ENCODE data around the gene F2. TPM values are rescaled to one million over a fixed set of nuclear protein-coding genes. Genes with fewer than 3 reads are reported as not detected.
A peak's percentile ranks its signal among the peaks of the same experiment; 100 is the strongest.

Gene F2
- total and polyA plus RNA-seq, 12 donors = 0.50 to 0.61 TPM; not detected in 10

DNA sequence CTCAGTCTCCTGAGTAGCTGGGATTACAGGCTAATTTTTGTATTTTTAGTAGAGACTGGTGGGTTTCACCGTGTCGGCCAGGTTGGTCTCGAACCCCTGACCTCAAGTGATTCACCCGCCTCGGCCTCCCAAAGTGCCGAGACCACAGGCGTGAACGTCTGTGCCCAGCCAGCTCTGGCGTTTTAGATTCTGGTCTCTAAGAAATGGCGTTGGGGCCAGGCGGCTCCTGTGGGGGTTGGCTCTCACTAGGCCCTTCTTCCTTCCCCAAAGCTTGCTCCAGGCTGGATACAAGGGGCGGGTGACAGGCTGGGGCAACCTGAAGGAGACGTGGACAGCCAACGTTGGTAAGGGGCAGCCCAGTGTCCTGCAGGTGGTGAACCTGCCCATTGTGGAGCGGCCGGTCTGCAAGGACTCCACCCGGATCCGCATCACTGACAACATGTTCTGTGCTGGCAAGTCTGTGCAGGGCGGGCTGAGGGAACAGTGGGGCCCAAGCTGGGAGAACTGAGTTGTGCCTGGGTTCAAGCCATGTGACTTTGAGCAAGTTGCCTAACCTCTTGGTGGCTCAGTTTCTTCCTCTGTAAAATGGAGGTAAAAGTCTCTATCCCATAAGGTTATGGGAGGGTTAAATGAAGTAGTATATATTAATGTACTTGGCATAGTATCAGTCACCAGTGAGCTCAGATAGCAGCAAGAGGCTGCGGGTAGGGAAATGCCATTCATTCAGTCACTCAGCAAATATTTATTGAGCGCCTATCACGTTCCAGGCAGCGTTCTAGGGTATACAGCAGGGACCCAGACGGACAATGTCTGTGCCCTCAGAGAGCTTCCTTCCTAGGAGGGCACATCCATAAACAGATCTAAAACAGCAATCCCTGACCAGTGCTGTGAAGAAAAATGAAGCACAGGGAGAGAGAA, 10.4 kb downstream of the F2 start:
- TF ChIP-seq, protein P1, sequence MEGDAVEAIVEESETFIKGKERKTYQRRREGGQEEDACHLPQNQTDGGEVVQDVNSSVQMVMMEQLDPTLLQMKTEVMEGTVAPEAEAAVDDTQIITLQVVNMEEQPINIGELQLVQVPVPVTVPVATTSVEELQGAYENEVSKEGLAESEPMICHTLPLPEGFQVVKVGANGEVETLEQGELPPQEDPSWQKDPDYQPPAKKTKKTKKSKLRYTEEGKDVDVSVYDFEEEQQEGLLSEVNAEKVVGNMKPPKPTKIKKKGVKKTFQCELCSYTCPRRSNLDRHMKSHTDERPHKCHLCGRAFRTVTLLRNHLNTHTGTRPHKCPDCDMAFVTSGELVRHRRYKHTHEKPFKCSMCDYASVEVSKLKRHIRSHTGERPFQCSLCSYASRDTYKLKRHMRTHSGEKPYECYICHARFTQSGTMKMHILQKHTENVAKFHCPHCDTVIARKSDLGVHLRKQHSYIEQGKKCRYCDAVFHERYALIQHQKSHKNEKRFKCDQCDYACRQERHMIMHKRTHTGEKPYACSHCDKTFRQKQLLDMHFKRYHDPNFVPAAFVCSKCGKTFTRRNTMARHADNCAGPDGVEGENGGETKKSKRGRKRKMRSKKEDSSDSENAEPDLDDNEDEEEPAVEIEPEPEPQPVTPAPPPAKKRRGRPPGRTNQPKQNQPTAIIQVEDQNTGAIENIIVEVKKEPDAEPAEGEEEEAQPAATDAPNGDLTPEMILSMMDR (IDR thresholded peaks at IDR 0.05) = no peak
- TF ChIP-seq POLR2A (IDR thresholded peaks at IDR 0.05) = no peak
- Histone ChIP-seq H3K27me3 (no peaks in the 10 kb centered on the region), H3K36me3 (replicated peaks in 1 of 2) (no peaks in the 10 kb centered on the region), H3K4me1 (replicated peaks in 1 of 2) (no peaks in the 10 kb centered on the region), H3K4me3 (no peak overlapping the region), H3K9me3 (replicated peaks in 1 of 3) (no peaks in the 10 kb centered on the region), H3K27ac (no peak overlapping the region)
- peak in 1 of 7 donors; percentile 12 for DNase-seq
- intact Hi-C loops (cut with DNase I) = no loop called here
- whole genome bisulfite sequencing, 4 donors = 86 to 92% (median 88%) methylated on average over 14 to 24 of the region's 24 CpGs

DNA sequence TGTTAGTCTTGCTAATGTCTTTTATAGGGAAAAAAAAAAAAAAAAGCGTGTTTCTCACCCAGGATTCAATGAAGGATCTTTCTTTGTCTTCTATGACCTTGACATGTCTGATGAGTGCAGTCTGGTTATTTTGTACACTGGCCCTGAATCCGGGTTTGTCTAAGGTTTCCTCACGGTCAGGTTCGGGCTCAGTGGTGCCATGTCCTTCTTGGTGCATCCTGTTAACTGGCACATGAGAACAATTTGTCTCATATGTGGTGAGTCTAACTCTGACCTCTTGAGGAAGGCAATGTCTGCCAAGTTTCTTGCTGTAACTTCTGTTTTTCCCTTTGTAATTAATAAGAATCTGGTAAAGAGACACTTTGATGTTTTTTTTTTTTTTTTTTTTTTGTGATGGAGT, 12.5 kb downstream of the F2 start:
- 45 to 55% (median 52%) methylated on average over 4 of the region's 4 CpGs for whole genome bisulfite sequencing, 4 donors
- intact Hi-C loops (cut with DNase I) = no loop called here
- Histone ChIP-seq H3K36me3 (replicated peaks in 1 of 2) (no peaks in the 10 kb centered on the region), H3K4me1 (replicated peaks in 1 of 2) (no peaks in the 10 kb centered on the region), H3K4me3 (no peak overlapping the region), H3K27me3 (no peaks in the 10 kb centered on the region), H3K9me3 (replicated peaks in 1 of 3) (no peaks in the 10 kb centered on the region), H3K27ac (no peak overlapping the region)
- DNase-seq = peak in 4 of 7 donors; percentile 33 to 61 (median 44)
- no peak for TF ChIP-seq POLR2A (IDR thresholded peaks at IDR 0.05)
- TF ChIP-seq, protein P1 (IDR thresholded peaks at IDR 0.05) = no peak

- Histone ChIP-seq H3K4me3 (no peak overlapping the region), H3K36me3 (replicated peaks in 1 of 2) (no peaks in the 10 kb centered on the region), H3K27ac (no peak overlapping the region), H3K27me3 (no peaks in the 10 kb centered on the region), H3K9me3 (replicated peaks in 1 of 3) (no peaks in the 10 kb centered on the region), H3K4me1 (replicated peaks in 1 of 2) (no peaks in the 10 kb centered on the region)
- intact Hi-C loops (cut with DNase I) = no loop called here
- WGBS, 4 donors = 77 to 94% (median 89%) methylated on average over 1 of the region's 1 CpG
- no peak for DNase-seq
- TF ChIP-seq, protein P1 (IDR thresholded peaks at IDR 0.05) = no peak
- TF ChIP-seq POLR2A (IDR thresholded peaks at IDR 0.05) = no peak
These were observed 14.2 kb downstream of the F2 start for GRCh38 chr11:46733234-46733633.

DNA sequence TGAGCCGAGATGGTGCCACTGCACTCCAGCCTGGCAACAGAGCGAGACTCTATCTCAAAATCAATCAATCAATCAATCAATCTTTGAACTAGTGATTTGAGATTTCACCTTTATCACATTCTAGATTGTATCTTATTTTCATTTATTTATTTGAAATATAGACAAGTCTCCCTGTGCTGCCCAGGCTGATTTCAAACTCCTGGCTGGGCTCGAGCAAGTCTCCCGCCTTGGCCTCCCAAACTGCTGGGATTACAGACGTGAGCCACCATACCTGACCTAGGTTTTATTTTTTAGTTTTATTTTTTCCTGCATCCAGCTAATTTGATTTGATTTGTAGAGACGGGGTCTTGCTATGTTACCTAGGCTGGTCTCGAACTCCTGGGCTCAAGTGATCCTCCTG, 17.1 kb downstream of the F2 start:
- Histone ChIP-seq H3K36me3 (replicated peaks in 1 of 2) (peaks cover 0 to 1% of the 10 kb centered on the region in 2 donors), H3K27me3 (no peaks in the 10 kb centered on the region), H3K9me3 (replicated peaks in 1 of 3) (no peaks in the 10 kb centered on the region), H3K4me1 (replicated peaks in 1 of 2) (no peaks in the 10 kb centered on the region), H3K4me3 (no peak overlapping the region), H3K27ac (no peak overlapping the region)
- intact Hi-C loops (cut with DNase I) = no loop called here
- WGBS, 4 donors = 80 to 93% (median 91%) methylated on average over 7 of the region's 7 CpGs
- TF ChIP-seq, protein P1 (IDR thresholded peaks at IDR 0.05) = no peak
- TF ChIP-seq POLR2A (IDR thresholded peaks at IDR 0.05) = no peak
- DNase-seq = no peak

All from adrenal gland (tissue), 12 donors.